Cardiac fibroblast (primary cell): Measurements from ENCODE around the gene SPOCK3.

ENCODE experiments used
- DNase-seq, 2 donors: peaks; one replicate each; pipeline versions ENCODE4 v3.0.0 to v3.0.0-alpha.2; 2010; ENCODE audit warnings: low read depth in 2 of 2
- H3K4me3 ChIP-seq, 2 donors: replicated peaks in 1 of 2; 1 replicate in 1 of 2; 2 replicates in 1 of 2; pipeline ENCODE4 v1.5.1; 2011; ENCODE audit warnings: low read depth in 2 of 2, low read length in 2 of 2, mild to moderate bottlenecking in 2 of 2, moderate library complexity in 1 of 2
- CTCF ChIP-seq: IDR thresholded peaks from one replicate; pipeline ENCODE4 v1.5.1; 2011; ENCODE audit warnings: low read depth, mild to moderate bottlenecking, low read length, inconsistent platforms

The SPOCK3 gene

GRCh38 chr4:167109859-167110258, 124.4 kb downstream of the SPOCK3 start:
- no peak for TF ChIP-seq CTCF
- no peak for DNase-seq
- H3K4me3 ChIP-seq: no peak overlapping the region

GRCh38 chr4:167105857-167106256, 128.4 kb downstream of the SPOCK3 start:
- no peak for TF ChIP-seq CTCF

GRCh38 chr4:167102475-167102874, 131.8 kb downstream of the SPOCK3 start:
- no peak for DNase-seq
- TF ChIP-seq CTCF: no peak
- H3K4me3 ChIP-seq: no peak overlapping the region

More at GRCh38 chr4:167105857-167106256, 128.4 kb downstream of the SPOCK3 start:
- DNase-seq: no peak
- no peak overlapping the region for H3K4me3 ChIP-seq

GRCh38 chr4:167101035-167101434, 133.3 kb downstream of the SPOCK3 start:
- H3K4me3 ChIP-seq: no peak overlapping the region
- no peak for TF ChIP-seq CTCF
- DNase-seq: no peak

- DNase-seq: peak; percentile 32 to 51
- H3K4me3 ChIP-seq: no peak overlapping the region
- TF ChIP-seq CTCF: no peak
Observed at GRCh38 chr4:167100120-167100519, 134.2 kb downstream of the SPOCK3 start.

GRCh38 chr4:167088115-167088514, 146.2 kb downstream of the SPOCK3 start:
- no peak for TF ChIP-seq CTCF
- no peak for DNase-seq
- H3K4me3 ChIP-seq: no peak overlapping the region

- no peak overlapping the region for H3K4me3 ChIP-seq
- DNase-seq: no peak
- no peak for TF ChIP-seq CTCF
Observed at GRCh38 chr4:167084321-167084720, 150.0 kb downstream of the SPOCK3 start.
